H1 (cell line): ENCODE measurements around the gene LMX1B. TPM values are rescaled to one million over a fixed set of nuclear protein-coding genes. Genes with fewer than 3 reads are reported as not detected.

Source experiments
- CTCF ChIA-PET: fragments of 300-600 bp; sonication (Branson Sonifier 250); formaldehyde crosslinking; loops from one replicate; lab custom pipeline; 2021; ENCODE audit not compliant: partially characterized antibody; lab: Charles Lee
- POLR2A ChIA-PET: fragments of 300-600 bp; sonication (Branson Sonifier 250); formaldehyde crosslinking; loops from one replicate; lab custom pipeline; 2021; ENCODE audit warnings: inconsistent platforms; ENCODE audit not compliant: partially characterized antibody; lab: Charles Lee
- DNase-seq, 2 experiments: peaks; one replicate each; pipeline versions ENCODE4 v3.0.0 to v3.0.0-alpha.2; 2010 to 2022; ENCODE audit warnings: low spot score in 2 of 2, low read depth in 1 of 2, mixed read lengths in 1 of 2
- FAIRE-seq: peaks from 2 replicates; lab custom pipeline; 2011; peaks lifted over from hg19 to GRCh38; lab: Jason Lieb, UNC
- H2AFZ ChIP-seq: 2 replicates; pipeline ENCODE4 v1.8.1; 2012; ENCODE audit warnings: low read length, inconsistent platforms
- H2AK5ac ChIP-seq: 2 replicates; pipeline ENCODE4 v1.6.1; 2013; ENCODE audit warnings: low read depth, low read length
- H2BK120ac ChIP-seq: replicated peaks from 2 replicates; pipeline ENCODE3; 2013; ENCODE audit warnings: low read depth, low read length, inconsistent platforms
- H2BK12ac ChIP-seq: 2 replicates; pipeline ENCODE4 v1.6.1; 2013; ENCODE audit warnings: low read depth, low read length
- H2BK15ac ChIP-seq: 2 replicates; pipeline ENCODE4 v1.6.1; 2013; ENCODE audit warnings: low read length
- H2BK20ac ChIP-seq: 2 replicates; pipeline ENCODE4 v1.6.1; 2013; ENCODE audit warnings: low read length
- H2BK5ac ChIP-seq: 2 replicates; pipeline ENCODE4 v1.6.1; 2013; ENCODE audit warnings: low read depth, low read length
- H3K14ac ChIP-seq: 2 replicates; pipeline ENCODE4 v1.6.1; 2013; ENCODE audit warnings: inconsistent platforms; ENCODE audit not compliant: insufficient read length
- H3K18ac ChIP-seq: 2 replicates; pipeline ENCODE4 v1.6.1; 2013; ENCODE audit warnings: low read length; ENCODE audit errors: extremely low read depth
- H3K23ac ChIP-seq: 2 replicates; pipeline ENCODE4 v1.6.1; 2013; ENCODE audit warnings: inconsistent platforms; ENCODE audit not compliant: insufficient read length
- H3K23me2 ChIP-seq: 2 replicates; pipeline ENCODE4 v1.6.1; 2013; ENCODE audit warnings: low read depth, low read length
- H3K27ac ChIP-seq: 2 replicates; pipeline ENCODE4 v1.6.1; 2011; ENCODE audit warnings: low read depth, low read length, inconsistent platforms
- H3K27me3 ChIP-seq, 4 experiments: replicated peaks in 1 of 4; 1 replicate in 1 of 4; 2 replicates in 3 of 4; pipeline versions ENCODE4 v1.6.1 to v1.8.1; 2011 to 2013; ENCODE audit warnings: low read length in 3 of 4, mild to moderate bottlenecking in 3 of 4, inconsistent platforms in 2 of 4, mixed read lengths in 2 of 4, moderate library complexity in 1 of 4; ENCODE audit not compliant: control insufficient read depth in 3 of 4, insufficient read depth in 3 of 4; ENCODE audit errors: extremely low read depth in 1 of 4
- H3K36me3 ChIP-seq, 4 experiments: 2 replicates each; pipeline versions ENCODE4 v1.6.1 to v1.8.1; 2011 to 2013; ENCODE audit warnings: mild to moderate bottlenecking in 4 of 4, low read length in 3 of 4, moderate library complexity in 2 of 4, control low read depth in 1 of 4, inconsistent platforms in 1 of 4; ENCODE audit not compliant: insufficient read depth in 4 of 4, control insufficient read depth in 2 of 4
- H3K4ac ChIP-seq: replicated peaks from 2 replicates; pipeline ENCODE3; 2013; ENCODE audit warnings: low read length, low read depth, mixed read lengths, inconsistent platforms; ENCODE audit not compliant: insufficient read length
- H3K4me1 ChIP-seq, 4 experiments: replicated peaks in 1 of 4; 1 replicate in 1 of 4; 2 replicates in 3 of 4; pipeline versions ENCODE4 v1.6.1 to v1.8.1; 2011 to 2013; ENCODE audit warnings: low read length in 3 of 4, inconsistent platforms in 2 of 4, mixed read lengths in 1 of 4; ENCODE audit not compliant: insufficient read depth in 4 of 4, control insufficient read depth in 3 of 4
- H3K4me2 ChIP-seq, 2 experiments: 2 replicates each; pipeline versions ENCODE4 v1.6.1 to v1.8.1; 2011 to 2013; ENCODE audit warnings: low read depth in 2 of 2, low read length in 2 of 2, control low read depth in 1 of 2, inconsistent platforms in 1 of 2, mild to moderate bottlenecking in 1 of 2; ENCODE audit not compliant: insufficient read depth in 1 of 2
- H3K4me3 ChIP-seq, 4 experiments: fragments of 200-600, 300-600 bp in 1 of 4; sonication (generic), shearing (Covaris generic), sonication (Bioruptor Twin) in 1 of 4; 2 replicates each; pipeline versions ENCODE4 v1.5.1 to v1.8.1; 2011 to 2016; ENCODE audit warnings: low read length in 4 of 4, low read depth in 3 of 4, control low read depth in 2 of 4, inconsistent platforms in 2 of 4, mild to moderate bottlenecking in 2 of 4, mixed read lengths in 1 of 4, moderate library complexity in 1 of 4; ENCODE audit not compliant: insufficient read depth in 2 of 4; ENCODE audit errors: extremely low read depth in 1 of 4
- H3K56ac ChIP-seq: replicated peaks from 2 replicates; pipeline ENCODE3; 2013; ENCODE audit warnings: low read depth, mild to moderate bottlenecking, mixed read lengths, low read length, inconsistent platforms; ENCODE audit not compliant: insufficient read length
- H3K79me1 ChIP-seq: 2 replicates; pipeline ENCODE4 v1.6.1; 2013; ENCODE audit warnings: low read depth, low read length, control low read depth
- H3K79me2 ChIP-seq, 2 experiments: 2 replicates each; pipeline versions ENCODE4 v1.6.1 to v1.8.1; 2012 to 2013; ENCODE audit warnings: low read length in 2 of 2, mild to moderate bottlenecking in 2 of 2, inconsistent platforms in 1 of 2; ENCODE audit not compliant: insufficient read depth in 2 of 2, control insufficient read depth in 1 of 2
- H3K9ac ChIP-seq, 4 experiments: replicated peaks in 1 of 4; 1 replicate in 1 of 4; 2 replicates in 3 of 4; pipeline versions ENCODE4 v1.6.1 to v1.8.1; 2011 to 2013; ENCODE audit warnings: low read depth in 3 of 4, low read length in 3 of 4, control low read depth in 2 of 4, mild to moderate bottlenecking in 2 of 4, moderate library complexity in 2 of 4, inconsistent platforms in 1 of 4; ENCODE audit errors: extremely low read depth in 1 of 4
- H3K9me3 ChIP-seq, 2 experiments: 2 replicates each; pipeline versions ENCODE4 v1.6.1 to v1.8.1; 2012 to 2013; ENCODE audit warnings: mild to moderate bottlenecking in 2 of 2, moderate library complexity in 2 of 2, control low read depth in 1 of 2, inconsistent platforms in 1 of 2, low read depth in 1 of 2, low read length in 1 of 2, mixed read lengths in 1 of 2; ENCODE audit not compliant: insufficient read depth in 2 of 2
- H4K20me1 ChIP-seq, 2 experiments: replicated peaks in 1 of 2; 2 replicates each; pipeline versions ENCODE3 to v1.8.1; 2011 to 2013; ENCODE audit warnings: inconsistent platforms in 2 of 2, low read length in 2 of 2, mild to moderate bottlenecking in 1 of 2; ENCODE audit not compliant: insufficient read depth in 2 of 2, control insufficient read depth in 1 of 2
- H4K5ac ChIP-seq: 2 replicates; pipeline ENCODE4 v1.6.1; 2013; ENCODE audit warnings: low read length, low read depth, mixed read lengths, inconsistent platforms; ENCODE audit not compliant: insufficient read length
- H4K8ac ChIP-seq: 2 replicates; pipeline ENCODE4 v1.8.0; 2013; ENCODE audit warnings: mild to moderate bottlenecking, moderate library complexity, low read length, inconsistent platforms; ENCODE audit not compliant: insufficient read depth; ENCODE audit errors: extremely low read depth
- H4K91ac ChIP-seq: replicated peaks from 2 replicates; pipeline ENCODE3; 2013; ENCODE audit warnings: low read length, mixed read lengths, inconsistent platforms; ENCODE audit not compliant: insufficient read length
- CHD1 ChIP-seq: IDR thresholded peaks from 2 replicates; pipeline ENCODE4 v1.6.1; 2012; ENCODE audit warnings: low read depth, low read length, improper control_type of control experiment
- CTCF ChIP-seq, 3 experiments: IDR thresholded peaks; 1 replicate in 2 of 3; 2 replicates in 1 of 3; pipeline versions ENCODE4 v1.5.1 to v1.6.1; 2011; ENCODE audit warnings: low read length in 3 of 3, mild to moderate bottlenecking in 3 of 3, inconsistent platforms in 2 of 3, low read depth in 1 of 3, moderate library complexity in 1 of 3; ENCODE audit not compliant: insufficient read depth in 1 of 3; ENCODE audit errors: control extremely low read depth in 1 of 3
- RAD21 ChIP-seq, 2 experiments: IDR thresholded peaks in 1 of 2; conservative IDR thresholded peaks in 1 of 2; 2 replicates each; pipeline ENCODE4 v1.6.1; 2011; ENCODE audit warnings: low read depth in 2 of 2, low read length in 2 of 2, improper control_type of control experiment in 1 of 2, inconsistent platforms in 1 of 2, mild to moderate bottlenecking in 1 of 2, moderate library complexity in 1 of 2
- SP1 ChIP-seq: IDR thresholded peaks from 2 replicates; pipeline ENCODE4 v1.6.1; 2011; ENCODE audit warnings: low read depth, low read length
- TAF7 ChIP-seq: optimal IDR thresholded peaks from 2 replicates; pipeline ENCODE3; 2011; ENCODE audit warnings: low read depth, mild to moderate bottlenecking, inconsistent platforms, low read length, moderate library complexity, borderline replicate concordance
- TBP ChIP-seq: IDR thresholded peaks from 2 replicates; pipeline ENCODE4 v1.6.1; 2011; ENCODE audit warnings: low read depth, low read length, improper control_type of control experiment
- USF2 ChIP-seq: IDR thresholded peaks from 2 replicates; pipeline ENCODE4 v1.6.1; 2011; ENCODE audit warnings: low read length, improper control_type of control experiment
- WGBS, 2 experiments: shearing (Covaris generic) in 1 of 2; methylation state at CpG; one replicate each; pipeline versions ENCODE4 v1.1.6 to v1.1.7; 2013 to 2015; ENCODE audit warnings: low lambda C conversion rate in 2 of 2, mixed read lengths in 2 of 2, inconsistent platforms in 1 of 2, low coverage in 1 of 2, missing lambda C conversion rate in 1 of 2; ENCODE audit not compliant: insufficient replicate concordance in 2 of 2, insufficient coverage in 1 of 2, insufficient read length in 1 of 2; ENCODE audit errors: extremely low coverage in 1 of 2, missing lambda C conversion rate in 1 of 2; 5-methylcytosine and 5-hydroxymethylcytosine counted together
- polyA plus RNA-seq, 7 experiments: library from polyadenylated mRNA; depleted of rRNA in 3 of 7; stranded (reverse) in 5 of 7; unstranded in 2 of 7; fragments of >200 nt in 5 of 7; fragments of 200-250 nt in 2 of 7; gene quantifications; 1 replicate in 5 of 7; 2 replicates in 1 of 7; 4 replicates in 1 of 7; pipeline versions ENCODE4 v1.2.1 to v1.2.3, GENCODE V29; 2011 to 2013; ENCODE audit warnings: missing spikeins in 2 of 7, mixed read lengths in 2 of 7
- total RNA-seq: library from RNA; stranded (reverse); fragmentation: NEBNext Ultra II Directional; extraction: Animal tissue kit (Norgen Biotek cat#: 25700); gene quantifications from 2 replicates; pipeline ENCODE4 v1.2.1, GENCODE V29; 2021

LMX1B gene
- total and polyA plus RNA-seq, 2 of the 8 experiments (the other 6 are each of a cell fraction or from before 2014, with no cell fraction given) = 0.09 to 0.37 TPM

- POLR2A ChIA-PET = interaction anchor here (0.7 to 1.4 kb wide), 2 partner anchors 10 to 12 kb away, joined by 4 to 5 read pairs; no protein-coding TSS in a partner anchor
- no peak overlapping the region for H3K4me3 ChIP-seq
- no peak for DNase-seq
- peak overlapping the region; percentile 14 for H4K91ac ChIP-seq
- peaks cover 3 to 22% (median 11%) of the 10 kb centered on the region in 4 experiments for H3K4me1 ChIP-seq
- peak overlapping the region; percentile 0; the same call in 1 of the 2 replicates for H2BK15ac ChIP-seq
- peaks cover 0 to 6% (median 0%) of the 10 kb centered on the region in 4 experiments; a peak in 3 of 7 replicates for H3K27me3 ChIP-seq
- no peak overlapping the region for H3K4ac ChIP-seq
- H3K23me2 ChIP-seq = no peaks in the 10 kb centered on the region
- no peaks in the 10 kb centered on the region for H3K79me1 ChIP-seq
- H3K9ac ChIP-seq = no peak overlapping the region
- no peak overlapping the region for H3K14ac ChIP-seq
- 70% methylated on average over 15 of the region's 18 CpGs; no CpG with 5 or more reads in 1 of the 2 experiments for WGBS, 2 experiments
- H4K20me1 ChIP-seq = no peaks in the 10 kb centered on the region
- no peak overlapping the region for H3K27ac ChIP-seq
- no peak overlapping the region for H2AK5ac ChIP-seq
- peak overlapping the region; percentile 7; the same call in 1 of the 2 replicates for H4K8ac ChIP-seq
- CTCF ChIA-PET = interaction anchor here (0.6 to 3.4 kb wide), 9 partner anchors 9 to 1362 kb away, joined by 3 to 24 read pairs (median 4); no protein-coding TSS in a partner anchor
- no peak overlapping the region; a peak in 1 of 4 replicates for H3K4me2 ChIP-seq
- H4K5ac ChIP-seq = peak overlapping the region; percentile 9
- H3K79me2 ChIP-seq = no peaks in the 10 kb centered on the region
- no peak for FAIRE-seq
- no peak overlapping the region for H2AFZ ChIP-seq
- H2BK120ac ChIP-seq = no peak overlapping the region
- H3K23ac ChIP-seq = no peak overlapping the region
- H2BK5ac ChIP-seq = no peak overlapping the region
- H3K18ac ChIP-seq = no peak overlapping the region; the same call in 1 of the 2 replicates
- H2BK20ac ChIP-seq = no peak overlapping the region
- no peaks in the 10 kb centered on the region for H3K36me3 ChIP-seq
- no peak overlapping the region for H3K56ac ChIP-seq
- no peaks in the 10 kb centered on the region for H3K9me3 ChIP-seq
- peak overlapping the region; percentile 1; the same call in 1 of the 2 replicates for H2BK12ac ChIP-seq
- TF ChIP-seq CTCF (IDR thresholded peaks at IDR 0.05; ENCODE audit: control extremely low read depth in 1 of 3, insufficient read depth in 1 of 3, low read depth in 1 of 3, low read length in 3 of 3) (no peak), TAF7 (no peak), SP1 (no peak), CHD1 (no peak), USF2 (no peak), TBP (no peak), RAD21 (IDR thresholded peaks at IDR 0.05 in 1 of 2, conservative IDR thresholded peaks at IDR 0.05 in 1 of 2; ENCODE audit: low read depth in 2 of 2, low read length in 2 of 2) (no peak)
Measured at GRCh38 chr9:126652140-126652582, 38.4 kb downstream of the LMX1B start.
